ENCODE measurements around the gene AIF1.

DNA sequence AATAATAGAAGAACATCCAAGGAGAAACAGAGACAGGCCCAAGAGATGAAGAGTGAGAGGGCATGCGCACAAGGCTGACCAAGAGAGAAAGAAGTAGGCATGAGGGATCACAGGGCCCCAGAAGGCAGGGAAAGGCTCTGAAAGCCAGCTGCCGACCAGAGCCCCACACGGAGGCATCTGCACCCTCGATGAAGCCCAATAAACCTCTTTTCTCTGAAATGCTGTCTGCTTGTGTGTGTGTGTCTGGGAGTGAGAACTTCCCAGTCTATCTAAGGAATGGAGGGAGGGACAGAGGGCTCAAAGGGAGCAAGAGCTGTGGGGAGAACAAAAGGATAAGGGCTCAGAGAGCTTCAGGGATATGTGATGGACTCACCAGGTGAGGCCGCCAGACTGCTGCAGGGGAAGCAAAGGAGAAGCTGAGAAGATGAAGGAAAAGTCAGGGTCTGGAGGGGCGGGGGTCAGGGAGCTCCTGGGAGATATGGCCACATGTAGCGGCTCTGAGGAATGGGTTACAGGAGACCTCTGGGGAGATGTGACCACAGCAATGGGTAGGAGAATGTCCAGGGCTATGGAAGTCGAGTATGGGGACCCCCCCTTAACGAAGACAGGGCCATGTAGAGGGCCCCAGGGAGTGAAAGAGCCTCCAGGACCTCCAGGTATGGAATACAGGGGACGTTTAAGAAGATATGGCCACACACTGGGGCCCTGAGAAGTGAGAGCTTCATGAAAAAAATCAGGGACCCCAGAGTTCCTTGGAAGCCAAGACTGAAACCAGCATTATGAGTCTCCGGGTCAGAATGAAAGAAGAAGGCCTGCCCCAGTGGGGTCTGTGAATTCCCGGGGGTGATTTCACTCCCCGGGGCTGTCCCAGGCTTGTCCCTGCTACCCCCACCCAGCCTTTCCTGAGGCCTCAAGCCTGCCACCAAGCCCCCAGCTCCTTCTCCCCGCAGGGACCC is 40.6 kb upstream of the AIF1 start:
- TF ChIP-seq, protein P1, sequence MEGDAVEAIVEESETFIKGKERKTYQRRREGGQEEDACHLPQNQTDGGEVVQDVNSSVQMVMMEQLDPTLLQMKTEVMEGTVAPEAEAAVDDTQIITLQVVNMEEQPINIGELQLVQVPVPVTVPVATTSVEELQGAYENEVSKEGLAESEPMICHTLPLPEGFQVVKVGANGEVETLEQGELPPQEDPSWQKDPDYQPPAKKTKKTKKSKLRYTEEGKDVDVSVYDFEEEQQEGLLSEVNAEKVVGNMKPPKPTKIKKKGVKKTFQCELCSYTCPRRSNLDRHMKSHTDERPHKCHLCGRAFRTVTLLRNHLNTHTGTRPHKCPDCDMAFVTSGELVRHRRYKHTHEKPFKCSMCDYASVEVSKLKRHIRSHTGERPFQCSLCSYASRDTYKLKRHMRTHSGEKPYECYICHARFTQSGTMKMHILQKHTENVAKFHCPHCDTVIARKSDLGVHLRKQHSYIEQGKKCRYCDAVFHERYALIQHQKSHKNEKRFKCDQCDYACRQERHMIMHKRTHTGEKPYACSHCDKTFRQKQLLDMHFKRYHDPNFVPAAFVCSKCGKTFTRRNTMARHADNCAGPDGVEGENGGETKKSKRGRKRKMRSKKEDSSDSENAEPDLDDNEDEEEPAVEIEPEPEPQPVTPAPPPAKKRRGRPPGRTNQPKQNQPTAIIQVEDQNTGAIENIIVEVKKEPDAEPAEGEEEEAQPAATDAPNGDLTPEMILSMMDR (conservative IDR thresholded peaks at IDR 0.05): no peak
- TF ChIP-seq ZFX (IDR thresholded peaks at IDR 0.05): no peak
